DOHH2 (cell line): ENCODE measurements around the gene C1orf226.

Source experiments
- H3F3A ChIP-seq: fragments of 200-600 bp; sonication (generic), shearing (Covaris generic); 2 replicates; pipeline ENCODE4 v1.6.0; 2016; ENCODE audit warnings: antibody characterized with exemption, mild to moderate bottlenecking; ENCODE audit not compliant: control insufficient read depth, insufficient read depth
- H3K27ac ChIP-seq: fragments of 200-600 bp; sonication (generic); 2 replicates; pipeline ENCODE4 v1.5.1; 2014; ENCODE audit warnings: low read depth, mild to moderate bottlenecking, low read length, moderate library complexity
- H3K27me3 ChIP-seq: fragments of 200-600 bp; sonication (generic); 2 replicates; pipeline ENCODE4 v1.6.1; 2014; ENCODE audit warnings: mild to moderate bottlenecking, low read length, mixed read lengths; ENCODE audit not compliant: control insufficient read depth
- H3K36me3 ChIP-seq: fragments of 200-600 bp; sonication (generic); 2 replicates; pipeline ENCODE4 v1.6.1; 2014; ENCODE audit warnings: mild to moderate bottlenecking, low read length, moderate library complexity, mixed read lengths; ENCODE audit not compliant: control insufficient read depth
- H3K4me1 ChIP-seq: fragments of 200-600 bp; sonication (generic); 2 replicates; pipeline ENCODE4 v1.6.1; 2014; ENCODE audit warnings: mild to moderate bottlenecking, low read length, mixed read lengths; ENCODE audit not compliant: control insufficient read depth
- H3K4me2 ChIP-seq: fragments of 200-600 bp; sonication (generic); 2 replicates; pipeline ENCODE4 v1.6.0; 2014; ENCODE audit warnings: mild to moderate bottlenecking, low read length, moderate library complexity
- H3K4me3 ChIP-seq: fragments of 200-600 bp; sonication (generic); 2 replicates; pipeline ENCODE4 v1.5.1; 2014; ENCODE audit warnings: mild to moderate bottlenecking, low read length, mixed read lengths
- H3K79me2 ChIP-seq: fragments of 200-600 bp; sonication (generic); 2 replicates; pipeline ENCODE4 v1.6.1; 2014; ENCODE audit warnings: mild to moderate bottlenecking, low read length, mixed read lengths; ENCODE audit not compliant: control insufficient read depth
- H3K9me2 ChIP-seq: fragments of 200-600 bp; sonication (generic); replicated peaks from 2 replicates; pipeline ENCODE4 v1.6.1; 2014; ENCODE audit warnings: mild to moderate bottlenecking, low read length, mixed read lengths; ENCODE audit not compliant: control insufficient read depth
- H3K9me3 ChIP-seq: fragments of 200-600 bp; sonication (generic); 2 replicates; pipeline ENCODE4 v1.6.1; 2014; ENCODE audit warnings: antibody characterized with exemption, low read length, mixed read lengths; ENCODE audit not compliant: control insufficient read depth, insufficient read depth
- H4K20me1 ChIP-seq: fragments of 200-600 bp; sonication (generic); 2 replicates; pipeline ENCODE4 v1.6.0; 2014; ENCODE audit warnings: low read depth, mild to moderate bottlenecking, antibody characterized with exemption, low read length, moderate library complexity; ENCODE audit not compliant: control insufficient read depth, insufficient read depth
- CTCF ChIP-seq: fragments of 200-600 bp; sonication (generic); IDR thresholded peaks from one replicate; pipeline ENCODE4 v1.5.1; 2014; ENCODE audit warnings: antibody characterized with exemption, mild to moderate bottlenecking, low read depth, low read length; ENCODE audit not compliant: poor library complexity, severe bottlenecking
- EZH2phosphoT487 ChIP-seq: fragments of 200-600 bp; sonication (generic); IDR thresholded peaks from 2 replicates; pipeline ENCODE4 v1.6.1; 2017; ENCODE audit warnings: borderline replicate concordance, mild to moderate bottlenecking, antibody characterized with exemption, low read length, moderate library complexity, mixed read lengths

C1orf226 gene

GRCh38 chr1:162404550-162405160, 23.1 kb downstream of the C1orf226 start:
- H3K79me2 ChIP-seq = no peaks in the 10 kb centered on the region
- H3K9me3 ChIP-seq = no peaks in the 10 kb centered on the region
- H3K4me3 ChIP-seq = no peak overlapping the region
- H4K20me1 ChIP-seq = no peaks in the 10 kb centered on the region
- no peaks in the 10 kb centered on the region for H3K27me3 ChIP-seq
- H3K4me2 ChIP-seq = no peak overlapping the region
- no peaks in the 10 kb centered on the region for H3F3A ChIP-seq
- H3K9me2 ChIP-seq = no peaks in the 10 kb centered on the region
- H3K36me3 ChIP-seq = no peaks in the 10 kb centered on the region
- no peaks in the 10 kb centered on the region for H3K4me1 ChIP-seq
- TF ChIP-seq CTCF = no peak
- TF ChIP-seq EZH2phosphoT487 = no peak
- no peak overlapping the region for H3K27ac ChIP-seq

GRCh38 chr1:162405800-162406199, 24.3 kb downstream of the C1orf226 start:
- Histone ChIP-seq H3K79me2 (no peaks in the 10 kb centered on the region), H3K27ac (no peak overlapping the region), H3F3A (no peaks in the 10 kb centered on the region), H3K27me3 (no peaks in the 10 kb centered on the region), H3K36me3 (no peaks in the 10 kb centered on the region), H3K4me1 (no peaks in the 10 kb centered on the region), H3K9me3 (no peaks in the 10 kb centered on the region), H3K9me2 (no peaks in the 10 kb centered on the region), H4K20me1 (no peaks in the 10 kb centered on the region), H3K4me3 (no peak overlapping the region), H3K4me2 (no peak overlapping the region)
- TF ChIP-seq CTCF (no peak), EZH2phosphoT487 (no peak)

- Histone ChIP-seq H3K4me3 (no peak overlapping the region), H4K20me1 (no peaks in the 10 kb centered on the region), H3K27me3 (no peaks in the 10 kb centered on the region), H3K9me3 (no peaks in the 10 kb centered on the region), H3K4me1 (no peaks in the 10 kb centered on the region), H3K4me2 (no peak overlapping the region), H3K36me3 (no peaks in the 10 kb centered on the region), H3K79me2 (no peaks in the 10 kb centered on the region), H3F3A (no peaks in the 10 kb centered on the region), H3K9me2 (no peaks in the 10 kb centered on the region), H3K27ac (no peak overlapping the region)
- TF ChIP-seq CTCF (no peak), EZH2phosphoT487 (no peak)
Observed at GRCh38 chr1:162406811-162407210, 25.3 kb downstream of the C1orf226 start.
